A673 (cell line): Measurements from ENCODE around the gene MIPOL1.

ENCODE experiments used
- EZH2 ChIP-seq: fragments of 200-600 bp; sonication (generic); IDR thresholded peaks from 2 replicates; pipeline ENCODE4 v1.6.1; 2017; ENCODE audit warnings: borderline replicate concordance, low read depth, mild to moderate bottlenecking, mixed read lengths, antibody characterized with exemption, low read length; ENCODE audit not compliant: poor library complexity, severe bottlenecking
- TF ChIP-seq, protein P1 (sequence below): fragments of 300-800, 200-600 bp; sonication (generic); conservative IDR thresholded peaks from 2 replicates; pipeline ENCODE4 v1.5.1; 2017; ENCODE audit warnings: low read depth, mild to moderate bottlenecking, antibody characterized with exemption, low read length, moderate library complexity, mixed read lengths

DNA sequence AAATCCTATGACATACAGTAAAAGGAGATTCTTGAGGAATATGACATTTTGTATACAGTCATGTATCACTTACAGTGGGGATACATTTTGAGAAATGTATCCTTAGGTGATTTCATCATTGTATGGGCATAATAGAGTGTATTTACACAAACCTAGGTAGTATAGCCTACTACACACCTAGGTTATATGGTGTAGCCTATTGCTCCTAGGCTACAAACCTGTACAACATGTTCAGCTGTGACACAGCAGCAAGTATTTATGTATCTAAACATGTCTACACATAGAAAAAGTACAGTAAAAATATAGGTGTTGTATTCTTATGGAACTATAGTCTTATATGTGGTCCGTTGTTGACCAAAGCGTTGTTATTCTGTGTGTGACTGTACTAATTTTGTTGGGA is 218.5 kb downstream of the MIPOL1 start:
- TF ChIP-seq, protein P1, sequence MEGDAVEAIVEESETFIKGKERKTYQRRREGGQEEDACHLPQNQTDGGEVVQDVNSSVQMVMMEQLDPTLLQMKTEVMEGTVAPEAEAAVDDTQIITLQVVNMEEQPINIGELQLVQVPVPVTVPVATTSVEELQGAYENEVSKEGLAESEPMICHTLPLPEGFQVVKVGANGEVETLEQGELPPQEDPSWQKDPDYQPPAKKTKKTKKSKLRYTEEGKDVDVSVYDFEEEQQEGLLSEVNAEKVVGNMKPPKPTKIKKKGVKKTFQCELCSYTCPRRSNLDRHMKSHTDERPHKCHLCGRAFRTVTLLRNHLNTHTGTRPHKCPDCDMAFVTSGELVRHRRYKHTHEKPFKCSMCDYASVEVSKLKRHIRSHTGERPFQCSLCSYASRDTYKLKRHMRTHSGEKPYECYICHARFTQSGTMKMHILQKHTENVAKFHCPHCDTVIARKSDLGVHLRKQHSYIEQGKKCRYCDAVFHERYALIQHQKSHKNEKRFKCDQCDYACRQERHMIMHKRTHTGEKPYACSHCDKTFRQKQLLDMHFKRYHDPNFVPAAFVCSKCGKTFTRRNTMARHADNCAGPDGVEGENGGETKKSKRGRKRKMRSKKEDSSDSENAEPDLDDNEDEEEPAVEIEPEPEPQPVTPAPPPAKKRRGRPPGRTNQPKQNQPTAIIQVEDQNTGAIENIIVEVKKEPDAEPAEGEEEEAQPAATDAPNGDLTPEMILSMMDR = no peak
- TF ChIP-seq EZH2 = no peak
